ENCODE results near the gene TVP23B. TPM values are rescaled to one million over a fixed set of nuclear protein-coding genes. Genes with fewer than 3 reads are reported as not detected.

The TVP23B gene
- total and polyA plus RNA-seq, 7 donors = 18.9 to 27.5 (median 25.8) TPM

GRCh38 chr17:18850679-18851078, 69.7 kb downstream of the TVP23B start:
- no peaks in the 10 kb centered on the region for H3K27me3 ChIP-seq
- no peak overlapping the region for H3K4me3 ChIP-seq
- H3K36me3 ChIP-seq = no peaks in the 10 kb centered on the region
- intact Hi-C loops (cut with DNase I) = no loop called here
- DNase-seq = no peak
- WGBS, 2 donors = 74 to 76% methylated on average over 1 of the region's 1 CpG
- peaks cover 0 to 6% (median 6%) of the 10 kb centered on the region in 4 donors for H3K4me1 ChIP-seq
- H3K9me3 ChIP-seq = no peaks in the 10 kb centered on the region
- TF ChIP-seq EP300 (IDR thresholded peaks at IDR 0.05) (no peak), POLR2AphosphoS5 (IDR thresholded peaks at IDR 0.05) (no peak), POLR2A (IDR thresholded peaks at IDR 0.05) (no peak), CTCF (IDR thresholded peaks at IDR 0.05) (no peak)
- no peak overlapping the region for H3K27ac ChIP-seq

GRCh38 chr17:18851201-18851600, 70.2 kb downstream of the TVP23B start:
- intact Hi-C loops (cut with DNase I) = no loop called here
- 41 to 68% methylated on average over 3 of the region's 3 CpGs for WGBS, 2 donors
- H3K36me3 ChIP-seq = no peaks in the 10 kb centered on the region
- TF ChIP-seq POLR2AphosphoS5 (IDR thresholded peaks at IDR 0.05) (no peak), EP300 (IDR thresholded peaks at IDR 0.05) (no peak), POLR2A (IDR thresholded peaks at IDR 0.05) (no peak), CTCF (IDR thresholded peaks at IDR 0.05) (no peak)
- DNase-seq = no peak
- H3K27ac ChIP-seq = no peak overlapping the region
- H3K27me3 ChIP-seq = no peaks in the 10 kb centered on the region
- no peak overlapping the region for H3K4me3 ChIP-seq
- H3K4me1 ChIP-seq = peaks cover 0 to 8% (median 7%) of the 10 kb centered on the region in 4 donors
- H3K9me3 ChIP-seq = no peaks in the 10 kb centered on the region

- H3K4me1 ChIP-seq = peaks cover 0 to 38% (median 25%) of the 10 kb centered on the region in 4 donors
- no peak for DNase-seq
- H3K4me3 ChIP-seq = peak overlapping the region in 1 of 4 donors; percentile 54
- peak overlapping the region in 1 of 4 donors; percentile 95 for H3K27ac ChIP-seq
- no peak for TF ChIP-seq CTCF (IDR thresholded peaks at IDR 0.05)
- TF ChIP-seq POLR2AphosphoS5 (IDR thresholded peaks at IDR 0.05) = no peak
- TF ChIP-seq POLR2A (IDR thresholded peaks at IDR 0.05) = no peak
- TF ChIP-seq EP300 (IDR thresholded peaks at IDR 0.05) = no peak
- intact Hi-C loops (cut with DNase I) = no loop called here
- H3K36me3 ChIP-seq = no peaks in the 10 kb centered on the region
- H3K9me3 ChIP-seq = no peaks in the 10 kb centered on the region
- WGBS, 2 donors = 88 to 93% methylated on average over 7 of the region's 7 CpGs
- H3K27me3 ChIP-seq = no peaks in the 10 kb centered on the region
Observed at GRCh38 chr17:18854956-18855355, 74.0 kb downstream of the TVP23B start.

- Histone ChIP-seq H3K27me3 (no peaks in the 10 kb centered on the region), H3K4me1 (peaks cover 0 to 41% (median 25%) of the 10 kb centered on the region in 4 donors), H3K27ac (peak overlapping the region; percentile 94 to 97 (median 96)), H3K9me3 (no peaks in the 10 kb centered on the region), H3K36me3 (no peaks in the 10 kb centered on the region), H3K4me3 (peak overlapping the region; percentile 26 to 55 (median 48))
- WGBS, 2 donors = 0 to 1% methylated on average over 29 of the region's 29 CpGs
- intact Hi-C loops (cut with DNase I) = no loop called here
- DNase-seq = peak; percentile 98
- TF ChIP-seq CTCF (IDR thresholded peaks at IDR 0.05) (no peak), POLR2A (IDR thresholded peaks at IDR 0.05) (peak; percentile 87 to 88), EP300 (IDR thresholded peaks at IDR 0.05) (no peak), POLR2AphosphoS5 (IDR thresholded peaks at IDR 0.05) (peak; percentile 96 to 99 (median 97))
Observed at GRCh38 chr17:18855831-18856569, 75.0 kb downstream of the TVP23B start.

Other genes starting within 250 kb of the TVP23B start
- under 1 TPM in 1 of 4 donors, not detected in 3; 0.27 TPM for gene TBC1D28, start 136.8 kb upstream of the TVP23B start, total RNA-seq
- not detected for gene TBC1D28, start 136.8 kb upstream of the TVP23B start, polyA plus RNA-seq
- gene FOXO3B, start 98.9 kb upstream of the TVP23B start, total RNA-seq = 10 to 100 TPM in 1 of 4 donors, 1 to 10 TPM in 3; 5.7 to 10.2 (median 7.8) TPM
- 1 to 10 TPM in 1 of 3 donors, not detected in 2; 1.7 TPM for gene FOXO3B, start 98.9 kb upstream of the TVP23B start, polyA plus RNA-seq
- gene FBXW10, start 37.1 kb upstream of the TVP23B start, total RNA-seq = under 1 TPM in 2 of 4 donors, not detected in 2; 0.28 to 0.33 TPM
- under 1 TPM in 1 of 3 donors, not detected in 2; 0.03 TPM for gene FBXW10, start 37.1 kb upstream of the TVP23B start, polyA plus RNA-seq
- 10 to 100 TPM; 23.6 to 45.7 (median 33.2) TPM for gene PRPSAP2, start 76.9 kb downstream of the TVP23B start, total RNA-seq
- gene PRPSAP2, start 76.9 kb downstream of the TVP23B start, polyA plus RNA-seq = 10 to 100 TPM; 25.7 to 30.0 (median 28.2) TPM
- not detected for gene SLC5A10, start 171.0 kb downstream of the TVP23B start, total RNA-seq
- under 1 TPM in 1 of 3 donors, not detected in 2; 0.19 TPM for gene SLC5A10, start 171.0 kb downstream of the TVP23B start, polyA plus RNA-seq
- gene FAM83G, start 223.6 kb downstream of the TVP23B start, total RNA-seq = 1 to 10 TPM; 2.3 to 2.9 (median 2.6) TPM
- 10 to 100 TPM; 10.2 to 23.8 (median 22.0) TPM for gene FAM83G, start 223.6 kb downstream of the TVP23B start, polyA plus RNA-seq